ENCODE measurements around the gene DIP2C.
"Not testable (repeated sequence)": the region's sequence is repeated elsewhere in the genome, so short reads cannot be mapped to it uniquely, and the experiment has no call there.

DIP2C gene

DNA sequence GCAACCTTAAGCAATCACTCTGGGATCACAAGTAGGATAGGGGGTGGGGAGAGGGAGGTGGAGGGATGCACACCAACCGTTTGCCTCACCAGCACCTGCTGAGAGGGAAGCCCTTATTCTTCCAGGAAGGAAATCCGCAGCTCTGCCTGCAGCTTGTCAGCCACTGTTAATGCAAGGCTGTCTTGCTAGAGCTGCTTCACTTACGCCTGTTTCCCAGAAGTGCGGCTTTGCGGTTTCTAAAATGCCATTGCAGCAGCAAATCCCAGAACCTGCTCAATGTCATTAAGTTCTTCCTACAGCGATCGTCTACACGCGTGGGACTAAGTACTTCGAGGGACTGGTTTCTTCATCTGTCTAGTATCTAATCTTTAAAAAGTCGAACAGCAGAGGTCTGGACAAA, 363.1 kb downstream of the DIP2C start:
- no peak for DNase-seq (ENCODE audit: low spot score)

- DNase-seq (ENCODE audit: low spot score), result no peak
These were observed 364.2 kb downstream of the DIP2C start for GRCh38 chr10:325282-325681.

- no peak for DNase-seq (ENCODE audit: low spot score)
These were observed 364.9 kb downstream of the DIP2C start for GRCh38 chr10:324593-324992.

- peak; percentile 48 for DNase-seq (ENCODE audit: low spot score)
These were observed 365.7 kb downstream of the DIP2C start for GRCh38 chr10:323651-324293.

DNA sequence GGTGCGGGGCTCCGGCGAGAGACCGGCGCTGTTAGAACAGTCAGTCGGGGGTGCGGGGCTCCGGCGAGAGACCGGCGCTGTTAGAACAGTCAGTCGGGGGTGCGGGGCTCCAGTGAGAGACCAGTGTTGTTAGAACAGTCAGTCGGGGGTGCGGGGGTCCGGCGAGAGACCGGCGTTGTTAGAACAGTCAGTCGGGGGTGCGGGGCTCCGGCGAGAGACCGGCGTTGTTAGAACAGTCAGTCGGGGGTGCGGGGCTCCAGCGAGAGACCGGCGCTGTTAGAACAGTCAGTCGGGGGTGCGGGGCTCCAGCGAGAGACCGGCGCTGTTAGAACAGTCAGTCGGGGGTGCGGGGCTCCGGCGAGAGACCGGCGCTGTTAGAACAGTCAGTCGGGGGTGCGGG, 366.4 kb downstream of the DIP2C start:
- DNase-seq (ENCODE audit: low spot score), result not testable (repeated sequence)

- DNase-seq (ENCODE audit: low spot score), result no peak
These were observed 368.7 kb downstream of the DIP2C start for GRCh38 chr10:320771-321170.

DNA sequence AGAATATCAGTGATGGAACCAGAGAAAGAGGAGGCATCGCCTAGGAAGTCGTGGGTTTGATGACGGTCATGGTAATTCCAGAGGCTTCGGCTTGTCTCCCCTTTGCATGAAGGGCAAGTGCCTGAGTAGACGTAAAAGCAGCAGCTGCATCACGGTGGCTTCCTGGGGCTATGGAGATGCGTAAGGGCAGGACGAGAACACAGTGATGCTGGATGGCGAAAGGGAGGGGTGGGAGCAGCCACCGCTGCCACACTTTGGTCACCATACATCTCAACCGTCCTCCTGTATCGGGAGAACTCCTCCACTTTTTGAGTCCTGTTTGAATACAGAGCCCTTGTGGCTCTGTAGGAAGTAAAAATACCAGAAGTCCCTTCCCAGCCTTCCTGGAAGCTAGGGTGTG, 371.5 kb downstream of the DIP2C start:
- DNase-seq (ENCODE audit: low spot score), result no peak

DNA sequence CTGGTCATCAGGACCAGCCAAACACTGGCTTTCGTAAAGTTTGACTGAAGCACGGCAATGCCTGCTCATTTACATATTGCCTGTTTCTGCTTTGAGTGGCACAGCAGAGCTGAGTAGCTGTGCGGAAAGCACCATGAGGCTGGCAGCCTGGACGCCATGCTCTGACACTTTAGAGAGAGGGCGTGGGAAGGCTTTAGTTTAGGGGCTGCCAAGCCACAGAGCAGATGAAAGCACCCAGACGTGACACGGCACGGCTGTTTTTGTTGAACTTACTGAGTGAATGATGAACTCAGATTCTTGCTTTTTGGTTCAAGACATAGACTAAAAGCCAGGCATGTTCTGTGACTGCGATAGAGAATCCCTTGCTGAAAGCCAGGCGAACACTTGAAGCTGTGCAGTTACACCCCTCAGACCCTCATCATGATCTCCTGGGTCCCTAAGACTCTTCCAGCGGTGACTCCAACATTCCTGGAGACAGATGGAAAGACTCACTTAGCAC, 372.1 kb downstream of the DIP2C start:
- no peak for DNase-seq (ENCODE audit: low spot score)

- no peak for DNase-seq (ENCODE audit: low spot score)
These were observed 373.1 kb downstream of the DIP2C start for GRCh38 chr10:316390-316789.

GRCh38 chr10:314871-315270, 374.6 kb downstream of the DIP2C start:
- DNase-seq (ENCODE audit: low spot score), result no peak

DNA sequence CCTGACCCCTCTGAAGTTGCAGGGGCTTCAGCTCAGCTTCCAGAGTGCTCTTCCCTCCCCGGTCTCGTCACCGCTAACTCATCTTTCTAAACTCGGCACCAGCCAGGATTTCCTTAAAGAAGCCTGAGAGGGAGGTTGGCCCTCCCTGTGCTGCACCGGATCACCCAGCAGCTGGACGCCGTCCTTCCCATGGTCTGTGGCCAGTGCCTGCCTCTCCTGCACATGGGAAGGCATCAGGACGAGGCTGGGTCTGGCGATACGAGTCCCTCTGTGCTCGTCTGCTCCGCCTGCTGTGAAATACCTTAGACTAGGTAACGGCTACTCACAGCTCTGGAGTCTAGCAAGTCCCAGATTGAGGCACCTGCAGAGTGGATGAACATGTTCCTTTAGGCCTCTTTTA, 375.1 kb downstream of the DIP2C start:
- no peak for DNase-seq (ENCODE audit: low spot score)

DNA sequence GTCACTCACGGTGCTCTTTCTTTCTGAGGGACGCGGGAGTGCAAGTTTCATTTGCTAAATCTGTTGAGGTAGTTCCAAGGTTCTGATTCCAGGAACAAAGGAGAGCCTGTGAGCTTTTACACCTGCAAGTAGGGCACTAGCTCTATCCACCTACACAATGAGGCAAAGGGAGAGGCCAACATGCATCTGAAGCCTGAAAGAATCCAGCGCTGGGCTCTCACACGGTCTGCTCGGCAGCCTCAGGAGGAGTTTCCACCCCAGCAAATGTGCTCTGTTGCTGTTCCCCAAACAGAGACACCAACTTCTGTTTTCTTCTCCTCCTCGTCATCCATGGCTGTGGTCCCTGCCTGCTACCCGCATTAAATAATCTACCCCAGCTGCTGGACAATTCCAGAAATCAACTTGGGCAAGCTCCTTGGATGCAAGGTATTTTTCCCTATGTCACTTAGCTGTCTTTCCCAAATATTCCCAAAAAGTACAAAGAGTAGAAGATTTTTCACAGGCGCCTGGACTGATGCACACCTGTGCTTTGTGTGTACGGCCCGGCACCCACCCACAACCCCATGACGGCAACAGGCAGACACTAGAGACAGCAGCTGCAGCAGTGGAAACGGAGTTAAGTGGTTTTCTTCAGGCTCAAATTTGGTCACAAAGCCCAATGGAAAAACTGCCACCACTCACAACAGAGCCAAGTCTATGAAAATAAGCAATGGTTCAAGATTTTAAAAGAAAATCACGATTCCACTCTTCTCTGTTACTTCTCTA, 377.4 kb downstream of the DIP2C start:
- DNase-seq (ENCODE audit: low spot score), result no peak

DNA sequence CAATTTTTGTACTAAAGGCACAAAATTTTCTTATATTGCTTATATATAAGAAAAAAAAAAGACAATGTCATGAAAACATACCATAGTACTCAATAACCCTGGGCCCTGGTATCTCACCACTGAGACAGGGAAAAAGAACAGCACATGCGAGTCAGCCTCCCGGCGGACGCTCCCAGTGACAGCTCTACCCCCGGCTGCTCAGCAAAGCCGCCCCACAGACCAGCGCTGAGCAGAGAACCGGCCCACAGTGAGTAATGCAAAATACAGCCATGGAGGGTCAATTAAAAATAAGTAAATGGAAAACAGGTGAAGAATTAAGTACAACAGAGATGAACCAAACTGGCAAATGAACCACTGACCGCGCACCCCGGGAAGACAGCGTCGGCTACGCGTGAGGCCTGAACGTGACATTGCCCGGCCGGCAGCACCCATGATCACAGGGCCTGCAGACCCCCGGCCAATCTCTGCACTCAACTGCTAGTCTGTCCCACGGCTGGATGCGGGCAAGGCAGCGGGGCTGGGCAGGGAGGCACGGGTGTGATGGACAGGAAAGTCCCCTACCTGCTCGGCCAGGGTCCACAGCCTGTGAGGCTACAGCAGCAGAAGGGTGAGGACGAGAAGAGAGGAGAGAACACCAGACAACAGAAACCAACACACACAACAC, 378.4 kb downstream of the DIP2C start:
- no peak for DNase-seq (ENCODE audit: low spot score)

- no peak for DNase-seq (ENCODE audit: low spot score)
These were observed 379.1 kb downstream of the DIP2C start for GRCh38 chr10:310371-310770.

DNA sequence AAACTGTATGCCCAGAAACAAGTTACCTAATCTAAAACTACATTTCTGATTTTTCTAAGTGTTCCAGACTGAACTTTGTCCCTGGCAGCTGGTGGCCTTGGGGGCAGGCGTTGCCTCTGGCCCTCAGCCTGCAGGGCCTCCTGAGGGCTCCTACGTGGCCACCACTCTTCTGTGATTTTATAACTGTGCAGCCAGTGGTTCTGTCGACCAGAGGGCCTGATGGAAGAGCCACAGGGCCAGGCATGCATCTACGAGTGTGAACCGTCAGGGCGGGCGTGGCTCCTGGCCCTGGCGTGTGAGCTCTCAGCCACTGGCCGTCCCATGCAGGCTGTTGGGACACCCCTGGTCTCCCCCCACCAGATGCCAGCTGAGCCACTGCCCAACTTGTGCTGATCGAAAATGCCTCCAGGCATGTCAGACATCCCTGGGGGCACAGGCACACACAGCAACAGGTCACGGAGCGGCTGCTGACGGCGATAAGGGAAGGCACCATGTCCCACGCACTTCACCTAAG, 380.8 kb downstream of the DIP2C start:
- DNase-seq (ENCODE audit: low spot score), result no peak

- no peak for DNase-seq (ENCODE audit: low spot score)
These were observed 381.4 kb downstream of the DIP2C start for GRCh38 chr10:308101-308500.

DNA sequence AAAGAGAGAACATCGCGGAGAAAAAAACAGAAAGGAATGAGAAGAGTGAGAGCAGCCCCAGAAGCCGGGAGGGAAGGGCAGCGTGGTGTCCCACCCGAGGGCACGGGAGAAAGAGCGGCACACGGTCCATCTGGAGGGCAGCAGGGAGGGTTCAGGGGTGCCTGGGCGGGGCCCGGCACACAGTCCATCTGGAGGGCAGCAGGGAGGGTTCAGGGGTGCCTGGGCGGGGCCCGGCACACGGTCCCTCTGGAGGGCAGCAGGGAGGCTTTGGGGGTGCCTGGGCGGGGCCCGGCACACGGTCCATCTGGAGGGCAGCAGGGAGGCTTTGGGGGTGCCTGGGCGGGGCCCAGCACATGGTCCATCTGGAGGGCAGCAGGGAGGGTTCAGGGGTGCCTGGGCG, 381.8 kb downstream of the DIP2C start:
- DNase-seq (ENCODE audit: low spot score), result no peak

- no peak for DNase-seq (ENCODE audit: low spot score)
These were observed 382.7 kb downstream of the DIP2C start for GRCh38 chr10:306675-307185.

- no peak for DNase-seq (ENCODE audit: low spot score)
These were observed 383.3 kb downstream of the DIP2C start for GRCh38 chr10:306007-306674.

- no peak for DNase-seq (ENCODE audit: low spot score)
These were observed 384.4 kb downstream of the DIP2C start for GRCh38 chr10:305034-305433.

DNA sequence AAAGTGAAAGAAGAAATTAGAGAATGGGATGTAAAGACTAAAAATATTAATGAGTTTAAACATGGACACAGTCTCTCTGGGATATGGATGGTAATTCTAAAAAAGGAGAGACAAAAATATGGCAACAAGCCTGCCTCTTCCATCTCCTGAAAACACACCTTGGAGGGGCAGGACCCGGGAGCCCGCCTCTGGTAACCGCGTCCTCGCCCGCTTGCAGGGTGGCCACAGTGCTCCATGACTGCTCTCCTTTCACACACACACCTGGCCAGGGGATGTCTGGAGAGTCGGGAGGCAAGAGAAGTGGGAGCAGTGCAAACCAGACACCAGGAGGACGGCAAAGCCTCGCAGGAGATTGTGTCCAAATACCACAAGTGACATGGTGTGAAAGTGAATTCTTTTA, 387.9 kb downstream of the DIP2C start:
- no peak for DNase-seq (ENCODE audit: low spot score)

DNA sequence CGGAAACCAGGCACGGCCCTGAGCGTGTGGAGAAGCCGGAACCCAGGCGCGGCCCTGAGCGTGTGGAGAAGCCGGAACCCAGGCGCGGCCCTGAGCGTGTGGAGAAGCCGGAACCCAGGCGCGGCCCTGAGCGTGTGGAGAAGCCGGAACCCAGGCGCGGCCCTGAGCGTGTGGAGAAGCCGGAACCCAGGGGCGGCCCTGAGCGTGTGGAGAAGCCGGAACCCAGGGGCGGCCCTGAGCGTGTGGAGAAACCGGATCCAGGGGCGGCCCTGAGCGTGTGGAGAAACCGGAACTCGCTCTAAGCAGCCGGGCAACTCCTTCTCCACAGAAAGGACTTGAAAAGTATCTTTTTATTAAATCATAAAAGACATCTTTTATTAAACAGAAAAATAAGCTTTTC, 388.9 kb downstream of the DIP2C start:
- DNase-seq (ENCODE audit: low spot score), result not testable (repeated sequence)
